SJSA1 (cell line): ENCODE data around the gene SETX. TPM values are rescaled to one million over a fixed set of nuclear protein-coding genes. Genes with fewer than 3 reads are reported as not detected.
"Not testable (repeated sequence)": the region's sequence is repeated elsewhere in the genome, so short reads cannot be mapped to it uniquely, and the experiment has no call there.

ENCODE experiments used
- DNase-seq, 2 experiments: peaks; one replicate each; pipeline ENCODE4 v3.0.0-alpha.2; 2015 to 2020; ENCODE audit warnings: low spot score in 2 of 2, low read depth in 1 of 2
- H3K27ac ChIP-seq: fragments of 250-450 bp; sonication (Bioruptor Pico); 2 replicates; pipeline ENCODE4 v1.5.1; 2020; ENCODE audit warnings: mild to moderate bottlenecking, moderate library complexity
- H3K27me3 ChIP-seq: fragments of 250-450 bp; sonication (Bioruptor Pico); replicated peaks from 2 replicates; pipeline ENCODE4 v1.5.1; 2020; ENCODE audit warnings: mild to moderate bottlenecking, moderate library complexity
- H3K36me3 ChIP-seq: fragments of 250-450 bp; sonication (Bioruptor Pico); 2 replicates; pipeline ENCODE4 v1.5.1; 2020; ENCODE audit warnings: mild to moderate bottlenecking
- H3K4me1 ChIP-seq: fragments of 250-450 bp; sonication (Bioruptor Pico); replicated peaks from 2 replicates; pipeline ENCODE4 v1.6.1; 2021; ENCODE audit warnings: mild to moderate bottlenecking
- H3K4me3 ChIP-seq: fragments of 250-450 bp; sonication (Bioruptor Pico); 2 replicates; pipeline ENCODE4 v1.5.1; 2020; ENCODE audit warnings: mild to moderate bottlenecking
- H3K9me3 ChIP-seq: fragments of 250-450 bp; sonication (Bioruptor Pico); replicated peaks from 2 replicates; pipeline ENCODE4 v1.5.1; 2020; ENCODE audit warnings: mild to moderate bottlenecking
- total RNA-seq: library from RNA; depleted of rRNA; stranded (reverse); fragments of >200 nt; shearing (Covaris generic); gene quantifications from 2 replicates; pipeline ENCODE4 v1.2.3, GENCODE V29; 2014; rRNA removed

Gene SETX, protein sequence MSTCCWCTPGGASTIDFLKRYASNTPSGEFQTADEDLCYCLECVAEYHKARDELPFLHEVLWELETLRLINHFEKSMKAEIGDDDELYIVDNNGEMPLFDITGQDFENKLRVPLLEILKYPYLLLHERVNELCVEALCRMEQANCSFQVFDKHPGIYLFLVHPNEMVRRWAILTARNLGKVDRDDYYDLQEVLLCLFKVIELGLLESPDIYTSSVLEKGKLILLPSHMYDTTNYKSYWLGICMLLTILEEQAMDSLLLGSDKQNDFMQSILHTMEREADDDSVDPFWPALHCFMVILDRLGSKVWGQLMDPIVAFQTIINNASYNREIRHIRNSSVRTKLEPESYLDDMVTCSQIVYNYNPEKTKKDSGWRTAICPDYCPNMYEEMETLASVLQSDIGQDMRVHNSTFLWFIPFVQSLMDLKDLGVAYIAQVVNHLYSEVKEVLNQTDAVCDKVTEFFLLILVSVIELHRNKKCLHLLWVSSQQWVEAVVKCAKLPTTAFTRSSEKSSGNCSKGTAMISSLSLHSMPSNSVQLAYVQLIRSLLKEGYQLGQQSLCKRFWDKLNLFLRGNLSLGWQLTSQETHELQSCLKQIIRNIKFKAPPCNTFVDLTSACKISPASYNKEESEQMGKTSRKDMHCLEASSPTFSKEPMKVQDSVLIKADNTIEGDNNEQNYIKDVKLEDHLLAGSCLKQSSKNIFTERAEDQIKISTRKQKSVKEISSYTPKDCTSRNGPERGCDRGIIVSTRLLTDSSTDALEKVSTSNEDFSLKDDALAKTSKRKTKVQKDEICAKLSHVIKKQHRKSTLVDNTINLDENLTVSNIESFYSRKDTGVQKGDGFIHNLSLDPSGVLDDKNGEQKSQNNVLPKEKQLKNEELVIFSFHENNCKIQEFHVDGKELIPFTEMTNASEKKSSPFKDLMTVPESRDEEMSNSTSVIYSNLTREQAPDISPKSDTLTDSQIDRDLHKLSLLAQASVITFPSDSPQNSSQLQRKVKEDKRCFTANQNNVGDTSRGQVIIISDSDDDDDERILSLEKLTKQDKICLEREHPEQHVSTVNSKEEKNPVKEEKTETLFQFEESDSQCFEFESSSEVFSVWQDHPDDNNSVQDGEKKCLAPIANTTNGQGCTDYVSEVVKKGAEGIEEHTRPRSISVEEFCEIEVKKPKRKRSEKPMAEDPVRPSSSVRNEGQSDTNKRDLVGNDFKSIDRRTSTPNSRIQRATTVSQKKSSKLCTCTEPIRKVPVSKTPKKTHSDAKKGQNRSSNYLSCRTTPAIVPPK (N-terminal part only)
- 26.1 and 34.6 TPM in 2 replicates for total RNA-seq

DNA sequence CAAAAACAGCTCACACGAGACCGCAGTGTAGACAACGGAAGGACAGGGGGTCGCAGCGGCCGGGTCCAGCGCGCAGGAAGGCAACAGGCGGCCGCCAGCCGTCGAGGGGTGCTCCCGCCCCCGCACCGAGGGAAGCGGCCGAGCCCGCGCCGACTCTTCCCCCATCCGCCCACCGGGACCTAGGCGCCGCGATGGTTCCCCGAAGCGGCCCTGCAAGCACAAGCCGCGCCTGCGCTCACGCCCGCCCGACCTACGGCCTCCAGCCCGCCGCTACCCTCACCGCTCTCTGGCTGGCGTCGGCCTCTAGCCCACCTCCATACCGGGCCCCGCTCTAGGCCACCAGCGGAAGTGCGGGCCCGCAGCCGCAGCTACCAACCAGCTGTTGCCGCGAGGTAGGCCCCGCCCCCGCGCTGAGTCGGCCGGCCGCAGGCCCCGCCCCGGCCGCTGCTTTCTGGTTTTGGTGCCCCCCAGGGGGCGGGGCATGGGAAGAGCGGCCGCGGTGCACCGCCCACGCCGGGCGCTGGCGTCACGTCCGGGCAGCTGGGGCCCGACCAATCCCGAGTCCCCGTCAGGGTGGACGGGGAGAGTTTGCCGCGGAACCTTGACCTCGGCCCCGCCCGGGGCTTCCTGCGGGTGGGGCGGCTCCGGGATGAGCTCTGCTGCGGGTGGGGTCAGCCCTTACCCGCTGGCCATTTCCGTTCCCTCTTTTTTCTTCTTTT is at the start of gene SETX:
TSS of gene SETX (minus strand) at position 350 of the 719 bp plus-strand sequence. CDS start 5,558 bp downstream, outside the sequence.
- Histone ChIP-seq H3K4me3 (peak within 1 kb of the TSS; percentile 89), H3K4me1 (peaks cover 13% of the 10 kb centered on the region), H3K27ac (peak within 1 kb of the TSS; percentile 83), H3K9me3 (0 out of 2 replicates have a peak, but pooled peaks cover 3% of the 10 kb centered on the region), H3K36me3 (peaks cover 39% of the 10 kb centered on the region), H3K27me3 (no peaks in the 10 kb centered on the region)
- peak; percentile 95 to 97 for DNase-seq

DNA sequence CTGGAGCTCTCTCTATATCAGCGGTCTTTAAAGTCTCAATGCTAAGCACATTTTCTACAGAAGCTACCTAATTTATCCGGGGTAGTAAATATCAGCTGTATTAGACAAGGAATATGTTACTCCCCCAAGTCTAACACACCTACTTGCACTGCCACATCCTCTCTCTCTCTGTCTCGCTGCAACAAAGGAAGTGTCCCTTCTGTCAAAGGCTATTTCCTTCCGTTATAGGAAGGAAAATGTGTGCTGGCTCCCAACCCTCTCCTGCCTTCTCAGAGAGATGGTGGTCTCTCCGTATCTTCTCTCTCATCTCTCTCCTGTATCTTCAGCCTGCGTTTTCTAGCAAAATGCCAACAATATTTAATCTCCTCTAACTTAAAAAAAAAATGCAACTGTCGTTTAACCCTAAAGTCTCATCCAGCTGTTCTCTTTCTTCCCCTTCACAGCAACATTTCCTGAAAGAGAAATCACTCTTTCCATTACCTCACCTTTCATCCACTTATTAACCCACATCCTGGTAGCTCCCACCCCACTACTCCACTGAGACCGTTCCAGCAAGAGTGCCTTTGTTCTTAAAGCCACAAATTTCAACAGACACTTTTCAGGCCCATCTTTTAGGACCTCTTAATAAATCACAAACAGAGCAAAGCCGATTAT is 49.6 kb upstream of the SETX start:
- Histone ChIP-seq H3K36me3 (peaks cover 29% of the 10 kb centered on the region), H3K4me3 (no peak overlapping the region), H3K4me1 (peaks cover 10% of the 10 kb centered on the region), H3K9me3 (no peaks in the 10 kb centered on the region), H3K27ac (no peak overlapping the region), H3K27me3 (peaks cover under 1% of the 10 kb centered on the region)
- DNase-seq: no peak

DNA sequence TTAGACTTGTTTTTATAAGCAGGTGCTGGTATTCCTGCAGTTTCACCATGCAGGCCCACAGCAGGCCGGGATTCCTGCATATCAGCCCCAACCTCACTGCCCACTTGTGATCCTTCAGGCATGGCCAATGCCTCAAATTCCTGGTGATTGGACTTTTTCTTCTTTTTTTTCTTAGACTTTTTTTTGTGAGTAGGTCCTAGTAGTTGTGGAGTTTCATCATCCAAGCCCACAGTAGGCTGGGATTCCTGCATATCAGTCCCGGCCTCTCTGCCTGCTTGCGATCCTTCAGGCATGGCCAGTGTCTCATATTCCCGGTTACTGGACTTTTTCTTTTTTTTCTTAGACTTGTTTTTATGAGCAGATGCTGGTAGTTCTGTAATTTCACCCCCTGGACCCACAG is 47.0 kb upstream of the SETX start:
- no peaks in the 10 kb centered on the region for H3K27me3 ChIP-seq
- H3K36me3 ChIP-seq: peaks cover 49% of the 10 kb centered on the region
- H3K27ac ChIP-seq: no peak overlapping the region
- no peak overlapping the region for H3K4me3 ChIP-seq
- no peak for DNase-seq
- no peaks in the 10 kb centered on the region for H3K9me3 ChIP-seq
- H3K4me1 ChIP-seq: peaks cover 7% of the 10 kb centered on the region

DNA sequence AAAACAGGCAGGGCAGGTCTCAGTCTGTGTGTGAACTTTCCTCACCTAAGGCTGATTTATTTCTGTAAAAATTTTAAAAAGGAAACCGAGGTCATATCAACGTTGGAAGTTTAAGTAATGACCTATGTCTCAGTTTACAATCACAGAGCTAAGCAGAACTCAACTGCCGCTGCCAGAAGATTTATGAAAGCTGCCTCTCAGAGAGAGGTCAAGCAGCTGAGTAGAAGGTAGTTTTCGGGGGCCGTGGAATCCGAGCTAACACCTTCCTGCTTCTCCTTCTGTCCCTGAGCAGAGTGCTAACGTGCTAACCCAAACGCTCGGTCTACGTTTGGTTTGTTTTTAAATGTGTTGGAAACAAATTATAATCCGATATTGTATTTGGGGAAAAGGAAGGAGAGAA is 40.8 kb upstream of the SETX start:
- Histone ChIP-seq H3K4me1 (no peaks in the 10 kb centered on the region), H3K9me3 (no peaks in the 10 kb centered on the region), H3K27ac (no peak overlapping the region), H3K36me3 (peaks cover 66% of the 10 kb centered on the region), H3K4me3 (no peak overlapping the region), H3K27me3 (no peaks in the 10 kb centered on the region)
- no peak for DNase-seq

DNA sequence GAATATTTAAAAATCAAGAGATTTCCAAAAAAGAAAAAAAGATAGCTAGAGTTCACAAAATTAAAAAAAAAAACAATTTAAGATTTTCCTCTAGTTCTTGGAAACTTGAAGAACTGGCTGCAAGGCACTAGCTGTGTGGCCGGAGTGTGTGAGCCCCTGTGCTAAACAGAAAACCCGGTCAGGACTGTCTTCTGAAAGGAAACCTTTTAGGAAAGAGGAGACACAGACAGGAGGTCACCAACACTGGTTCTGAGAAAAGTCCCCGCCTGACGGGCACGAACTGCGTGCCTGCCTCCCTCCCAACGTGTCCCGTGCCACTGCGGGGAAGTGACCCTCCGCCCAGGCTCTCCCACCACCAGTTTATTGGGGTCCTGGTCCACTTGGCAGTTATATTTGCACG is 36.7 kb upstream of the SETX start:
- Histone ChIP-seq H3K36me3 (peaks cover 64% of the 10 kb centered on the region), H3K9me3 (no peaks in the 10 kb centered on the region), H3K4me1 (no peaks in the 10 kb centered on the region), H3K27me3 (no peaks in the 10 kb centered on the region), H3K27ac (no peak overlapping the region), H3K4me3 (no peak overlapping the region)
- no peak for DNase-seq

DNA sequence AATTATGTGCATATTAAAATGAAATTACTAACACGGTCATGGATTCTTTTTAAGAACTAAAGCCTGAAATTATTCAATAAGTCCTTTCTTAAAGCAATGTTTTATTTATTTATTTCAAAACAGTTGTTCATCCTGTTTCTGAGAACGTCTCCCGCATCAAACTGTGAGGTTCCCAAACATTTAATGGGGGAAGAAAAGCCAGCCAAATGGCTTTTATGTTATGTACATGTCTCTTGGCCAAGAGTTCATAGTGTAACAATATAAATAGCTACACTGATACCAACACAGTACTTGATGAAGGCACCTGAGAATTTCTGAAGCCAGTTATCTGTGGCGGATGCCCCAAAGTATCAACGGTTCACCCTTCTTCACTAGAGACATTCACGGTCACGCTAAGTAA is 36.2 kb upstream of the SETX start:
- Histone ChIP-seq H3K4me3 (no peak overlapping the region), H3K4me1 (no peaks in the 10 kb centered on the region), H3K27ac (no peak overlapping the region), H3K36me3 (peaks cover 64% of the 10 kb centered on the region), H3K9me3 (no peaks in the 10 kb centered on the region), H3K27me3 (no peaks in the 10 kb centered on the region)
- no peak for DNase-seq

DNA sequence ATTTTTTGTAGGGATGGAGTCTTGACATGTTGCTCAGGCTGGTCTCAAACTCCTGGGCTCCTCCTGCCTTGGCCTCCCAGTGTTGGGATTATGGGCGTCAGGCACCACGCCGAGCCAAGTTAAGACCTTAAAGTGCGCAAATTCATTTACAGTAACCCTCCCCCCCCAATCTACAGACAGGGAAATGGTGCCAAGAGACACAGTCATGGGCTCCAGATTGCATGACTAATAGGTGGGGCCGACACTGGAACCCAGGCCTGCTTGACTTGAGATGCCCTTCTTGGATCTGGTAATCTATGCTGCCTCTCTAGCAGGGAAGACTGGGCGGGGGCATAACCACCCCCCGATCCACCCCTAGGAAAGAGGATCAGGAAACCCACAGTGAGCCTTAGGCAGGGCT is 32.3 kb upstream of the SETX start:
- Histone ChIP-seq H3K9me3 (no peaks in the 10 kb centered on the region), H3K27me3 (no peaks in the 10 kb centered on the region), H3K27ac (no peak overlapping the region), H3K4me1 (no peaks in the 10 kb centered on the region), H3K36me3 (peaks cover 62% of the 10 kb centered on the region), H3K4me3 (no peak overlapping the region)
- no peak for DNase-seq

DNA sequence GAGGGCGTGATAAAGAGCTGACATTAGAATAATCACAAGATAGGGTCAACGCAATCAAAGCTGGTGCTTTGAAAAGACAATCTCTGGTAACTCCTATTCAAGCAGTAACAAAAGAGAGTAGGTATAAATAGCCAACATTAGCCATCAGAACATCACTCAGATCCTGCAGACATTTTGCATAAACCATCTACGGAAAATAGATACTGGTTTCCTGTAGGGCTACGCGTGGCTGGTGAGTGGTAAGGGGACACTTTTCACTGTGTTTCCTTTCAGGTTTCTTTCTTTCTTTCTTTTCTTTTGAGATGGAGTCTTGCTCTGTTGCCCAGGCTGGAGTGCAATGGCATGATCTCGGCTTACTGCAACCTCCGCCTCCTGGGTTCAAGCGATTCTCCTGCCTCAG is 29.6 kb upstream of the SETX start:
- H3K27me3 ChIP-seq: no peaks in the 10 kb centered on the region
- H3K4me3 ChIP-seq: no peak overlapping the region
- no peaks in the 10 kb centered on the region for H3K4me1 ChIP-seq
- peaks cover 42% of the 10 kb centered on the region for H3K36me3 ChIP-seq
- no peak for DNase-seq
- H3K27ac ChIP-seq: no peak overlapping the region
- no peaks in the 10 kb centered on the region for H3K9me3 ChIP-seq

DNA sequence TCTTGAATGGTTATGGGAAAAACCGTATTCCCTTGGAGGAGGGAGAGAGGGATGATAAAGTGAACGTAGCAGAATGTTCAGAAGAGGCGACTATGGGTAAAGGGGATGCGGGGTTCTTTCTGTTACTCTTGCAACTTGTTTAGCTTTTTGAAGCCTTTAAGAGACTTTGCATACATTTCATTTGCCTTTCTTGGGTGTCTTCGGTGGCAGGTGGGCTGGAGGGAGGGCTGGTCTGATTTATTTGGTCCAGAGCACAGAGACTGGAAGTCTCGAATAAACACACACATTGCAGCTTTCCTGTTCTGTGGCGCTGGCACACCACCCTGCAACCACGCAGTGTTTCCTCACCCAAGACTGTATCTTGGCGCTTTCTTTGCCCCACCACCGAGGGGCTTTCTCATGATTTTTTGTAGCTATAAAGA is 28.7 kb upstream of the SETX start:
- Histone ChIP-seq H3K9me3 (no peaks in the 10 kb centered on the region), H3K27ac (no peak overlapping the region), H3K4me1 (no peaks in the 10 kb centered on the region), H3K36me3 (peaks cover 45% of the 10 kb centered on the region), H3K4me3 (no peak overlapping the region), H3K27me3 (no peaks in the 10 kb centered on the region)
- no peak for DNase-seq

DNA sequence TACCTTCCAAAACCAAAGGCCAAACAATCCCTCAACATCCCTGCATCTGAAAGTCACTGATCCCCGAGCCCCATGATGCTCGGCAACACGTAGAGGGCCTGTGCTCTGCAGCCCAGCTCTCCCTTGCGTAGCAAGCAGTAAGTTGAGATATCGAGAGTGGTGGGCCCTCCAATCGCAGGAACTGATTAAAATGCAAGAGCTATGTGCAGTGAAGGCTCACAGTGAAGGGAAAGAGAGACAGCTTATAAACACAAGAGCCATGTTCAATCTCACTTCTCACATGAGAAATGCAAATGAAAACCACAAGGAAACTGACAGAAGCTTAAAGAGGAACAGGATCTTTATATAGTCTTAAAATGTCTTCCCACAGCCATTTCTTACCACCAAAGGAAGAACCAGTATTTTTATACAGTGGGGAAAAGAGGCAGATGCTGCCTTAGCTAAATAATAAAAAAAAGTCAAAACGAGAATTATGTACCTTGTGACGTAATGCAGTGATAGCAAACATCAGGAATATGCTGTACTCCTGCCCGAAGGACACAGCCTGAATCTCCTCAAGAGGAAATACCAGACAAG is 27.3 kb upstream of the SETX start:
- no peaks in the 10 kb centered on the region for H3K9me3 ChIP-seq
- H3K27ac ChIP-seq: no peak overlapping the region
- no peaks in the 10 kb centered on the region for H3K27me3 ChIP-seq
- H3K4me3 ChIP-seq: no peak overlapping the region
- DNase-seq: no peak
- peaks cover 33% of the 10 kb centered on the region for H3K36me3 ChIP-seq
- H3K4me1 ChIP-seq: no peaks in the 10 kb centered on the region

DNA sequence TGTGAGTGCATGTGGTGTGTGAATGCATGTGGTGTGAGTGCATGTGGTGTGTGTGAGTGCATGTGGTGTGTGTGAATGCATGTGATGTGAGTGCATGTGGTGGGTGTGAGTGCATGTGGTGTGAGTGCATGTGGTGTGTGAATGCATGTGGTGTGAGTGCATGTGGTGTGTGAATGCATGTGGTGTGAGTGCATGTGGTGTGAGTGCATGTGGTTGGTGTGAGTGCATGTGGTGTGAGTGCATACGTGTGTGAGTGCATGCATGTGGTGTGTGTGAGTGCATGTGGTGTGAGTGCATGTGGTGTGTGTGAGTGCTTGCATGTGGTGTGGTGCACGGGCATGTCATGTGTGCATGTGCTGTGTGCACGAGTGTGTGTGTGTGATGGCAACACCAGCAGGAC is 23.6 kb upstream of the SETX start:
- not testable (repeated sequence) for H3K27ac ChIP-seq, H3K27me3 ChIP-seq, DNase-seq, H3K9me3 ChIP-seq, H3K4me3 ChIP-seq, H3K4me1 ChIP-seq
- H3K36me3 ChIP-seq: peaks cover 16% of the 10 kb centered on the region

DNA sequence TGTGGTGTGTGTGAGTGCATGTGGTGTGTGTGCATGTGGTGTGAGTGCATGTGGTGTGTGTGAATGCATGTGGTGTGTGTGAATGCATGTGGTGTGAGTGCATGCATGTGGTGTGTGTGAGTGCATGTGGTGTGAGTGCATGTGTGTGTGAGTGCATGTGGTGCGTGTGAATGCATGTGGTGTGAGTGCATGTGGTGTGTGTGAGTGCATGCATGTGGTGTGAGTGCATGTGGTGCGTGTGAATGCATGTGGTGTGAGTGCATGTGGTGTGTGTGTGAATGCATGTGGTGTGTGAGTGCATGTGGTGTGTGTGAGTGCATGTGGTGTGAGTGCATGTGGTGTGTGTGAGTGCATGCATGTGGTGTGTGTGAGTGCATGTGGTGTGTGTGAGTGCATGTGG is 23.0 kb upstream of the SETX start:
- peaks cover 14% of the 10 kb centered on the region for H3K36me3 ChIP-seq
- not testable (repeated sequence) for DNase-seq, H3K4me3 ChIP-seq, H3K9me3 ChIP-seq, H3K4me1 ChIP-seq, H3K27me3 ChIP-seq, H3K27ac ChIP-seq
